ENCODE measurements around the gene PDIK1L.

DNA sequence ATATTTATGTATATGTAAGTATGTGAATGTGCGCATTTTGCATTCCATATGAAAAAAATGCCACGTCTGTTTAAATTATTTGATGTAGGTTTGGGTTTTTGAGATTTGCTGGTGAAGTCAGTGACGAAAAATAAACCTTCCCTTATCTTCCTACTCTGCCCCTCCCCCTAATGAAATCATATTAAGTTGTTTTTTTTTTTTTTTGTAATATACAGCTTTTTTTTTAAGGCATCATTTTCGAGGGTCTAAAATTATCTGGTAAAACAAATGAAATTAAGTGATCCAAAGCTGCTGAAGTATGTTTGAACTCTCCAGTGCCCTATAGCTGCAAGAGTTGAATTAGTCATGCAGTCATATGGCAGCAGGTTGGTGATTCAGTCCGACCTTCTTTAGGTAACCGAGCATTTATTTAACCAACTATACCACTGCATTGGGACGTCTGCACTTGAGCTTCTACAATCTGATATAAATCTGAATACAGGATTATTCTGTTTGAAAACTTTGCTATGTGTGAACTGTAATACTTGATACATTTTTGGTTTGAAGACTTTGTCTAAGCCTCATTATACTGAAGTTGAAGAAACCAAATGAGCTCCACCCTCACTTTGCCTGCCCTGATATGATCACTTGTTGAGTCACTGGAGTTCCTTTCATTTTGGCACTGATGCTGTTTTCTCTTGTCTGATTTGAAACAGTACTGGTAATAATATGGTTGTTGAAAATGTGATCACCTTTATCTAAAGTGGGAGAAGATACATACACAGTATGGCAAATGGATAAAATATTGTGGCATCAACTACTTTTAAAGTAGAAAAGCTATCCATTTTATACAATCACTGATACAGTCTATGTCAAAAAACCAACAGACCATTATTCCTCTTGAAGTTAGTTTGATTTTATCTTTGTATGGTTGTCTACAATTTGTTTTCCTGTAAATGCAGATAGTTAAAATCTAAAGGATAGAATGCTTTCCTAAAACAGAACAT, 11.7 kb downstream of the PDIK1L start:
- TF ChIP-seq, protein P1, sequence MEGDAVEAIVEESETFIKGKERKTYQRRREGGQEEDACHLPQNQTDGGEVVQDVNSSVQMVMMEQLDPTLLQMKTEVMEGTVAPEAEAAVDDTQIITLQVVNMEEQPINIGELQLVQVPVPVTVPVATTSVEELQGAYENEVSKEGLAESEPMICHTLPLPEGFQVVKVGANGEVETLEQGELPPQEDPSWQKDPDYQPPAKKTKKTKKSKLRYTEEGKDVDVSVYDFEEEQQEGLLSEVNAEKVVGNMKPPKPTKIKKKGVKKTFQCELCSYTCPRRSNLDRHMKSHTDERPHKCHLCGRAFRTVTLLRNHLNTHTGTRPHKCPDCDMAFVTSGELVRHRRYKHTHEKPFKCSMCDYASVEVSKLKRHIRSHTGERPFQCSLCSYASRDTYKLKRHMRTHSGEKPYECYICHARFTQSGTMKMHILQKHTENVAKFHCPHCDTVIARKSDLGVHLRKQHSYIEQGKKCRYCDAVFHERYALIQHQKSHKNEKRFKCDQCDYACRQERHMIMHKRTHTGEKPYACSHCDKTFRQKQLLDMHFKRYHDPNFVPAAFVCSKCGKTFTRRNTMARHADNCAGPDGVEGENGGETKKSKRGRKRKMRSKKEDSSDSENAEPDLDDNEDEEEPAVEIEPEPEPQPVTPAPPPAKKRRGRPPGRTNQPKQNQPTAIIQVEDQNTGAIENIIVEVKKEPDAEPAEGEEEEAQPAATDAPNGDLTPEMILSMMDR (IDR thresholded peaks at IDR 0.05 in 2 of 3, conservative IDR thresholded peaks at IDR 0.05 in 1 of 3; ENCODE audit: insufficient read depth in 2 of 3, low read depth in 1 of 3, low read length in 3 of 3) = no peak; a peak in 1 of 6 replicates
- TF ChIP-seq L3MBTL2 (IDR thresholded peaks at IDR 0.05) (peak; percentile 74), FOXM1 (IDR thresholded peaks at IDR 0.05; ENCODE audit: low read depth) (peak; percentile 60; the same call in 1 of the 2 replicates), FOXM1 (CRISPR knock-in tag; IDR thresholded peaks at IDR 0.05; ENCODE audit: low read depth) (no peak), KAT2B (IDR thresholded peaks at IDR 0.05; ENCODE audit: low read depth, low read length) (peak; percentile 37), SREBF2 (CRISPR knock-in tag; IDR thresholded peaks at IDR 0.05) (no peak), CREB1 (IDR thresholded peaks at IDR 0.05) (no peak), CREB1 (CRISPR knock-in tag; IDR thresholded peaks at IDR 0.05) (no peak; the same call in 1 of the 2 replicates), FOXK1 (CRISPR knock-in tag; IDR thresholded peaks at IDR 0.05; ENCODE audit: borderline replicate concordance) (no peak), ZC3H4 (CRISPR knock-in tag; IDR thresholded peaks at IDR 0.05; ENCODE audit: borderline replicate concordance) (no peak), POLR2AphosphoS5 (IDR thresholded peaks at IDR 0.05; ENCODE audit: control insufficient read depth, insufficient read depth, low read depth, low read length) (peak; percentile 31; the same call in 1 of the 2 replicates), BHLHE40 (IDR thresholded peaks at IDR 0.05; ENCODE audit: low read length) (no peak), SOX6 (IDR thresholded peaks at IDR 0.05) (peak; percentile 78), CREM (IDR thresholded peaks at IDR 0.05; ENCODE audit: low read depth) (peak; percentile 50; the same call in 1 of the 2 replicates)
